ENCODE measurements around the gene ITPR1.

DNA sequence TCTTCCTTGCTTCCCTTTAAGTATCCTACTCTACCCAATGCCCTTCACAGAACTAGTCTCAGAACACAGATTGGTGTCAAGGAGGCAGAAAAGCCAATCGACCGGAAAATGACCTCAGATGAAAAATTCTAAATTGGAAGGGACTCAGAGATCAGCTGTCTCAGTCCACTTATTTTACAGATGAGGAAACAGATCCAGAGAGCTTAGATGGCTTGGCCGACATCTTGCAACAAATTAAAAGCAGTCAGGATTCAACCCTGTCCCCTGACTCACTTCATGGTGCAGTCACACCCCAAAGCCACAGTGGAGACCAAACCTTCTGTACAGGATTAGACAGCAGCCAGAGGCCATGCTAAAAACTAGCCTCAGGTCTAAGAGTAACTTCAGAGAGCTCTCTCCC, 316.8 kb downstream of the ITPR1 start:
- TF ChIP-seq POLR2A (IDR thresholded peaks at IDR 0.05; ENCODE audit: low read length) (no peak), CHD2 (IDR thresholded peaks at IDR 0.05; ENCODE audit: low read length, partially characterized antibody) (no peak), HES2 (IDR thresholded peaks at IDR 0.05) (no peak), EP300 (IDR thresholded peaks at IDR 0.05) (no peak), FOSL2 (IDR thresholded peaks at IDR 0.05) (no peak), FOSL2 (CRISPR knock-in tag; IDR thresholded peaks at IDR 0.05) (no peak)
- TF ChIP-seq, protein P1, sequence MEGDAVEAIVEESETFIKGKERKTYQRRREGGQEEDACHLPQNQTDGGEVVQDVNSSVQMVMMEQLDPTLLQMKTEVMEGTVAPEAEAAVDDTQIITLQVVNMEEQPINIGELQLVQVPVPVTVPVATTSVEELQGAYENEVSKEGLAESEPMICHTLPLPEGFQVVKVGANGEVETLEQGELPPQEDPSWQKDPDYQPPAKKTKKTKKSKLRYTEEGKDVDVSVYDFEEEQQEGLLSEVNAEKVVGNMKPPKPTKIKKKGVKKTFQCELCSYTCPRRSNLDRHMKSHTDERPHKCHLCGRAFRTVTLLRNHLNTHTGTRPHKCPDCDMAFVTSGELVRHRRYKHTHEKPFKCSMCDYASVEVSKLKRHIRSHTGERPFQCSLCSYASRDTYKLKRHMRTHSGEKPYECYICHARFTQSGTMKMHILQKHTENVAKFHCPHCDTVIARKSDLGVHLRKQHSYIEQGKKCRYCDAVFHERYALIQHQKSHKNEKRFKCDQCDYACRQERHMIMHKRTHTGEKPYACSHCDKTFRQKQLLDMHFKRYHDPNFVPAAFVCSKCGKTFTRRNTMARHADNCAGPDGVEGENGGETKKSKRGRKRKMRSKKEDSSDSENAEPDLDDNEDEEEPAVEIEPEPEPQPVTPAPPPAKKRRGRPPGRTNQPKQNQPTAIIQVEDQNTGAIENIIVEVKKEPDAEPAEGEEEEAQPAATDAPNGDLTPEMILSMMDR (IDR thresholded peaks at IDR 0.05) = no peak
- TF ChIP-seq, protein P2, sequence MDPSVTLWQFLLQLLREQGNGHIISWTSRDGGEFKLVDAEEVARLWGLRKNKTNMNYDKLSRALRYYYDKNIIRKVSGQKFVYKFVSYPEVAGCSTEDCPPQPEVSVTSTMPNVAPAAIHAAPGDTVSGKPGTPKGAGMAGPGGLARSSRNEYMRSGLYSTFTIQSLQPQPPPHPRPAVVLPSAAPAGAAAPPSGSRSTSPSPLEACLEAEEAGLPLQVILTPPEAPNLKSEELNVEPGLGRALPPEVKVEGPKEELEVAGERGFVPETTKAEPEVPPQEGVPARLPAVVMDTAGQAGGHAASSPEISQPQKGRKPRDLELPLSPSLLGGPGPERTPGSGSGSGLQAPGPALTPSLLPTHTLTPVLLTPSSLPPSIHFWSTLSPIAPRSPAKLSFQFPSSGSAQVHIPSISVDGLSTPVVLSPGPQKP (IDR thresholded peaks at IDR 0.05; ENCODE audit: low read depth, low read length) = no peak
